Measurements from ENCODE around the gene SLF2. TPM values are rescaled to one million over a fixed set of nuclear protein-coding genes. Genes with fewer than 3 reads are reported as not detected.

Gene SLF2
- total RNA-seq, 2 donors from 2014 or later = 31.5 to 38.9 TPM

- 73 to 86% methylated on average over 7 to 10 of the region's 10 CpGs for WGBS, 2 experiments (ENCODE audit: insufficient coverage in 1 of 2, insufficient read length in 1 of 2)
- peak; percentile 78 for DNase-seq
- peaks cover 31% of the 10 kb centered on the region for H3K36me3 Mint-ChIP-seq (ENCODE audit: low read depth)
- Histone ChIP-seq H3K4me1 (ENCODE audit: control insufficient read depth, insufficient read depth, low read length) (peaks cover 3% of the 10 kb centered on the region), H3K27me3 (ENCODE audit: control insufficient read depth, insufficient read depth, low read length, poor library complexity, severe bottlenecking) (no peaks in the 10 kb centered on the region), H3K27ac (ENCODE audit: low read depth, low read length) (no peak overlapping the region), H3K9ac (ENCODE audit: extremely low read depth, low read length, poor library complexity, severe bottlenecking) (no peak overlapping the region), H3K9me3 (ENCODE audit: control insufficient read depth, low read length) (no peaks in the 10 kb centered on the region), H3K36me3 (ENCODE audit: control insufficient read depth, insufficient read depth, low read length) (peaks cover 37% of the 10 kb centered on the region), H3K4me3 (ENCODE audit: low read length) (no peak overlapping the region)
- no peaks in the 10 kb centered on the region for H3K9me3 Mint-ChIP-seq
- peaks cover 32% of the 10 kb centered on the region for H3K4me1 Mint-ChIP-seq
- H3K4me3 Mint-ChIP-seq = no peak overlapping the region
- H3K27me3 Mint-ChIP-seq (ENCODE audit: insufficient read depth) = no peaks in the 10 kb centered on the region
- TF ChIP-seq CTCF (conservative IDR thresholded peaks at IDR 0.05) = peak; percentile 81
- H3K27ac Mint-ChIP-seq = peak overlapping the region; percentile 88
Measured at GRCh38 chr10:100993986-100994708, 81.4 kb downstream of the SLF2 start.

- TF ChIP-seq CTCF (conservative IDR thresholded peaks at IDR 0.05) = no peak
Measured at GRCh38 chr10:100995181-100995580, 82.4 kb downstream of the SLF2 start.

GRCh38 chr10:100996678-100997359, 84.1 kb downstream of the SLF2 start:
- no peaks in the 10 kb centered on the region for H3K27me3 Mint-ChIP-seq (ENCODE audit: insufficient read depth)
- H3K36me3 Mint-ChIP-seq (ENCODE audit: low read depth) = peaks cover 11% of the 10 kb centered on the region
- peaks cover 39% of the 10 kb centered on the region for H3K4me1 Mint-ChIP-seq
- H3K36me3 ChIP-seq (ENCODE audit: control insufficient read depth, insufficient read depth, low read length) = peaks cover 16% of the 10 kb centered on the region
- H3K4me1 ChIP-seq (ENCODE audit: control insufficient read depth, insufficient read depth, low read length) = peaks cover 3% of the 10 kb centered on the region
- H3K4me3 Mint-ChIP-seq = peak overlapping the region; percentile 67
- peak; percentile 92 for DNase-seq
- peak overlapping the region; percentile 78 for H3K9ac ChIP-seq (ENCODE audit: extremely low read depth, low read length, poor library complexity, severe bottlenecking)
- no peak overlapping the region for H3K27ac ChIP-seq (ENCODE audit: low read depth, low read length)
- no peak for TF ChIP-seq CTCF (conservative IDR thresholded peaks at IDR 0.05)
- no peaks in the 10 kb centered on the region for H3K9me3 Mint-ChIP-seq
- no peaks in the 10 kb centered on the region for H3K27me3 ChIP-seq (ENCODE audit: control insufficient read depth, insufficient read depth, low read length, poor library complexity, severe bottlenecking)
- no peaks in the 10 kb centered on the region for H3K9me3 ChIP-seq (ENCODE audit: control insufficient read depth, low read length)
- 5 to 20% methylated on average over 6 to 45 of the region's 46 CpGs for WGBS, 2 experiments (ENCODE audit: insufficient coverage in 1 of 2, insufficient read length in 1 of 2)
- peak overlapping the region; percentile 96 for H3K27ac Mint-ChIP-seq
- H3K4me3 ChIP-seq (ENCODE audit: low read length) = peak overlapping the region; percentile 88

More at GRCh38 chr10:100995181-100995580, 82.4 kb downstream of the SLF2 start:
- Histone ChIP-seq H3K9me3 (ENCODE audit: control insufficient read depth, low read length) (no peaks in the 10 kb centered on the region), H3K4me3 (ENCODE audit: low read length) (no peak overlapping the region), H3K36me3 (ENCODE audit: control insufficient read depth, insufficient read depth, low read length) (peaks cover 29% of the 10 kb centered on the region), H3K9ac (ENCODE audit: extremely low read depth, low read length, poor library complexity, severe bottlenecking) (no peak overlapping the region), H3K4me1 (ENCODE audit: control insufficient read depth, insufficient read depth, low read length) (peaks cover 3% of the 10 kb centered on the region), H3K27me3 (ENCODE audit: control insufficient read depth, insufficient read depth, low read length, poor library complexity, severe bottlenecking) (no peaks in the 10 kb centered on the region), H3K27ac (ENCODE audit: low read depth, low read length) (no peak overlapping the region)
- H3K27ac Mint-ChIP-seq = peak overlapping the region; percentile 79
- DNase-seq = no peak
- peaks cover 32% of the 10 kb centered on the region for H3K4me1 Mint-ChIP-seq
- no peaks in the 10 kb centered on the region for H3K27me3 Mint-ChIP-seq (ENCODE audit: insufficient read depth)
- H3K9me3 Mint-ChIP-seq = no peaks in the 10 kb centered on the region
- no peak overlapping the region for H3K4me3 Mint-ChIP-seq
- 97 to 100% methylated on average over 1 to 6 of the region's 6 CpGs for WGBS, 2 experiments (ENCODE audit: insufficient coverage in 1 of 2, insufficient read length in 1 of 2)
- peaks cover 25% of the 10 kb centered on the region for H3K36me3 Mint-ChIP-seq (ENCODE audit: low read depth)
